HCT116 (cell line): ENCODE results near the gene KCNK13. TPM values are rescaled to one million over a fixed set of nuclear protein-coding genes. Genes with fewer than 3 reads are reported as not detected.

Source experiments
- ATAC-seq: fragments of 200-7000 bp; cut with Tn5 transposase; 2 replicates; pipeline ENCODE4 v1.9.1; 2020; ENCODE audit warnings: mild to moderate bottlenecking, moderate library complexity
- BruUV-seq: library from RNA; stranded (reverse); fragments of 400-500 nt; replicated peaks from 2 replicates; lab custom pipeline; 2021; lab: Mats Ljungman, UMichigan
- CTCF ChIA-PET: fragments of 300-600 bp; sonication (Branson Sonifier 250); formaldehyde crosslinking; loops from one replicate; lab custom pipeline; 2021; ENCODE audit warnings: antibody characterized with exemption; lab: Charles Lee
- POLR2A ChIA-PET: fragments of 300-600, 350-600 bp; sonication (Branson Sonifier 250); formaldehyde crosslinking; loops from one replicate; lab custom pipeline; 2021; ENCODE audit warnings: antibody characterized with exemption; lab: Charles Lee
- RAD21 ChIA-PET, 2 experiments: fragments of 300-600 bp; sonication (Branson Sonifier 250); formaldehyde crosslinking; loops; one replicate each; lab custom pipeline; 2023; ENCODE audit warnings: low total read pairs in 2 of 2; ENCODE audit not compliant: uncharacterized antibody in 2 of 2, unreplicated experiment in 2 of 2, low non-redundant PET in 1 of 2; lab: Charles Lee
- DNase-seq: peaks from one replicate; pipeline ENCODE4 v3.0.0-alpha.2; 2010; ENCODE audit warnings: low read depth, low spot score
- H2AFZ ChIP-seq: fragments of 200-600 bp; shearing (Covaris generic), sonication (generic); 2 replicates; pipeline ENCODE4 v1.6.1; 2017; ENCODE audit warnings: low read depth, mixed run types, mixed read lengths, antibody characterized with exemption, low read length; ENCODE audit not compliant: poor library complexity, severe bottlenecking
- H3K27ac ChIP-seq: 2 replicates; pipeline ENCODE4 v1.5.1; 2012; ENCODE audit warnings: low read depth, low read length
- H3K27me3 ChIP-seq: fragments of 200-600 bp; sonication (generic); 2 replicates; pipeline ENCODE4 v1.6.1; 2016; ENCODE audit warnings: mixed run types, low read length, mixed read lengths; ENCODE audit not compliant: insufficient read depth
- H3K36me3 ChIP-seq, 2 experiments: fragments of 200-500 bp in 1 of 2; fragments of 200-600 bp in 1 of 2; sonication (Bioruptor generic) in 1 of 2; sonication (generic) in 1 of 2; 2 replicates each; pipeline versions ENCODE4 v1.5.1 to v1.6.1; 2014 to 2016; ENCODE audit warnings: low read length in 2 of 2, inconsistent platforms in 1 of 2, mixed read lengths in 1 of 2, mixed run types in 1 of 2; ENCODE audit not compliant: insufficient read depth in 2 of 2, control insufficient read depth in 1 of 2
- H3K4me1 ChIP-seq, 2 experiments: fragments of 200-600 bp in 1 of 2; sonication (generic) in 1 of 2; 2 replicates each; pipeline versions ENCODE4 v1.5.1 to v1.6.1; 2012 to 2017; ENCODE audit warnings: low read length in 2 of 2, inconsistent platforms in 1 of 2, mild to moderate bottlenecking in 1 of 2, mixed read lengths in 1 of 2, mixed run types in 1 of 2, moderate library complexity in 1 of 2; ENCODE audit not compliant: insufficient read depth in 2 of 2, control insufficient read depth in 1 of 2
- H3K4me2 ChIP-seq: fragments of 200-600 bp; sonication (generic); 2 replicates; pipeline ENCODE4 v1.6.1; 2017; ENCODE audit warnings: mixed run types, low read length, mixed read lengths
- H3K4me3 ChIP-seq, 2 experiments: fragments of 200-600 bp in 1 of 2; sonication (generic) in 1 of 2; replicated peaks in 1 of 2; 2 replicates each; pipeline ENCODE4 v1.5.1; 2011 to 2016; ENCODE audit warnings: low read length in 2 of 2, control low read depth in 1 of 2, low read depth in 1 of 2, mild to moderate bottlenecking in 1 of 2, mixed read lengths in 1 of 2, mixed run types in 1 of 2
- H3K79me2 ChIP-seq: fragments of 200-600 bp; sonication (generic); 2 replicates; pipeline ENCODE4 v1.6.1; 2017; ENCODE audit warnings: mild to moderate bottlenecking, mixed run types, low read length, moderate library complexity, mixed read lengths; ENCODE audit not compliant: insufficient read depth
- H3K9ac ChIP-seq: fragments of 200-600 bp; sonication (generic); 2 replicates; pipeline ENCODE4 v1.6.1; 2016; ENCODE audit warnings: low read length, mixed read lengths
- H3K9me2 ChIP-seq: fragments of 200-600 bp; sonication (generic), shearing (Covaris generic); 2 replicates; pipeline ENCODE4 v1.6.1; 2017; ENCODE audit warnings: mixed run types, mild to moderate bottlenecking, moderate library complexity; ENCODE audit not compliant: insufficient read depth
- H3K9me3 ChIP-seq, 2 experiments: fragments of 200-500 bp in 1 of 2; fragments of 200-600 bp in 1 of 2; sonication (Bioruptor generic) in 1 of 2; sonication (generic) in 1 of 2; 2 replicates each; pipeline ENCODE4 v1.6.1; 2014 to 2017; ENCODE audit warnings: low read length in 2 of 2, mixed read lengths in 2 of 2, inconsistent platforms in 1 of 2, low read depth in 1 of 2, mild to moderate bottlenecking in 1 of 2, mixed run types in 1 of 2, moderate library complexity in 1 of 2; ENCODE audit not compliant: control insufficient read depth in 1 of 2, insufficient read depth in 1 of 2
- H4K20me1 ChIP-seq: fragments of 200-600 bp; sonication (generic), shearing (Covaris generic); 2 replicates; pipeline ENCODE4 v1.6.1; 2017; ENCODE audit warnings: mixed run types, mild to moderate bottlenecking, moderate library complexity; ENCODE audit not compliant: insufficient read depth
- CTCF ChIP-seq, 3 experiments: fragments of 200-600 bp in 1 of 3; sonication (generic) in 1 of 3; IDR thresholded peaks in 2 of 3; conservative IDR thresholded peaks in 1 of 3; 2 replicates each; pipeline ENCODE4 v1.5.1; 2012 to 2017; ENCODE audit warnings: low read depth in 2 of 3, low read length in 2 of 3, antibody characterized with exemption in 1 of 3, borderline replicate concordance in 1 of 3, control low read depth in 1 of 3, mild to moderate bottlenecking in 1 of 3, mixed read lengths in 1 of 3, mixed run types in 1 of 3, moderate library complexity in 1 of 3; ENCODE audit not compliant: insufficient read depth in 1 of 3
- ELF1 ChIP-seq: IDR thresholded peaks from 2 replicates; pipeline ENCODE4 v1.6.1; 2012; ENCODE audit warnings: low read depth, borderline replicate concordance
- POLR2AphosphoS5 ChIP-seq: IDR thresholded peaks from 2 replicates; pipeline ENCODE4 v1.6.1; 2011; ENCODE audit warnings: mild to moderate bottlenecking, low read depth, low read length, moderate library complexity
- RAD21 ChIP-seq: IDR thresholded peaks from 2 replicates; pipeline ENCODE4 v1.6.1; 2012; ENCODE audit warnings: low read depth, mild to moderate bottlenecking
- ZBTB33 ChIP-seq: IDR thresholded peaks from 2 replicates; pipeline ENCODE4 v1.6.1; 2011; ENCODE audit warnings: mild to moderate bottlenecking, low read length, moderate library complexity; ENCODE audit not compliant: insufficient replicate concordance; ENCODE audit errors: extremely low read depth
- ZFX ChIP-seq: fragments of 450-650 bp; IDR thresholded peaks from 2 replicates; pipeline ENCODE4 v1.6.1; 2017
- intact Hi-C: fragments of 100-400 bp; cut with micrococcal nuclease; formaldehyde crosslinking; loops from 2 replicates; pipeline ENCODE4 v1.10.0; 2022
- total RNA-seq: library from RNA; stranded (reverse); gene quantifications from one replicate; pipeline ENCODE4 v1.2.1, GENCODE V29; 2021; ENCODE audit not compliant: unreplicated experiment

The KCNK13 gene
- total RNA-seq, 1 experiment from 2014 or later: 2.2 TPM

GRCh38 chr14:90109858-90110257 lies 48.1 kb downstream of the KCNK13 start:
- Histone ChIP-seq H3K27ac (no peak overlapping the region), H3K4me3 (no peak overlapping the region), H3K27me3 (no peaks in the 10 kb centered on the region), H2AFZ (no peak overlapping the region), H3K79me2 (no peaks in the 10 kb centered on the region), H3K9ac (no peak overlapping the region), H3K9me2 (no peaks in the 10 kb centered on the region), H4K20me1 (no peaks in the 10 kb centered on the region), H3K9me3 (no peaks in the 10 kb centered on the region), H3K4me2 (peak overlapping the region; percentile 21; the same call in 1 of the 2 replicates), H3K4me1 (peaks cover 14 to 24% of the 10 kb centered on the region in 2 experiments), H3K36me3 (no peaks in the 10 kb centered on the region)
- POLR2A ChIA-PET: no interaction called here
- no TSS peak for BruUV-seq
- TF ChIP-seq ZFX (no peak), POLR2AphosphoS5 (no peak), RAD21 (peak; percentile 45; the same call in 1 of the 2 replicates), CTCF (IDR thresholded peaks at IDR 0.05 in 2 of 3, conservative IDR thresholded peaks at IDR 0.05 in 1 of 3; ENCODE audit: borderline replicate concordance in 1 of 3, insufficient read depth in 1 of 3, low read depth in 2 of 3, low read length in 2 of 3) (peak in 2 of 3 experiments; percentile 61 to 69; a peak in 4 of 6 replicates)
- peak; percentile 90 for ATAC-seq
- CTCF ChIA-PET: interaction anchor here (1.6 kb wide), 1 partner anchor 28 kb away, joined by 4 read pairs; no protein-coding TSS in a partner anchor
- RAD21 ChIA-PET: no interaction called here
- intact Hi-C loops: no loop called here
- DNase-seq: peak; percentile 38

- Histone ChIP-seq H4K20me1 (no peaks in the 10 kb centered on the region), H2AFZ (no peak overlapping the region), H3K9me2 (no peaks in the 10 kb centered on the region), H3K9ac (no peak overlapping the region), H3K27ac (no peak overlapping the region), H3K27me3 (no peaks in the 10 kb centered on the region), H3K36me3 (no peaks in the 10 kb centered on the region), H3K9me3 (no peaks in the 10 kb centered on the region), H3K79me2 (no peaks in the 10 kb centered on the region), H3K4me1 (peaks cover 14 to 24% of the 10 kb centered on the region in 2 experiments), H3K4me2 (peak overlapping the region; percentile 63), H3K4me3 (0 out of 4 replicates have a peak overlapping the region, but pooled peaks of 1 of the 2 experiments have one; percentile 6)
- DNase-seq (peak; percentile 51), ATAC-seq (peak; percentile 72)
- ChIA-PET POLR2A (no interaction called here), CTCF (no interaction called here), RAD21 (no interaction called here)
- intact Hi-C loops: no loop called here
- no TSS peak for BruUV-seq
- no peak for TF ChIP-seq RAD21
- no peak for TF ChIP-seq ZBTB33
- TF ChIP-seq ELF1: no peak
- no peak for TF ChIP-seq CTCF (IDR thresholded peaks at IDR 0.05 in 2 of 3, conservative IDR thresholded peaks at IDR 0.05 in 1 of 3; ENCODE audit: borderline replicate concordance in 1 of 3, insufficient read depth in 1 of 3, low read depth in 2 of 3, low read length in 2 of 3)
These were observed 50.2 kb downstream of the KCNK13 start for GRCh38 chr14:90111895-90112534.
